PC-3 (cell line): ENCODE results near the gene ZNF254.

Source experiments
- EZH2 ChIP-seq: fragments of 300-600 bp; sonication (generic); IDR thresholded peaks from one replicate; pipeline ENCODE4 v1.6.1; 2017; ENCODE audit warnings: antibody characterized with exemption, mild to moderate bottlenecking, low read length; ENCODE audit not compliant: unreplicated experiment
- TF ChIP-seq, protein P1 (sequence below): fragments of 300-600 bp; sonication (generic); conservative IDR thresholded peaks from 2 replicates; pipeline ENCODE4 v1.5.1; 2017; ENCODE audit warnings: antibody characterized with exemption, low read depth, mild to moderate bottlenecking, low read length

DNA sequence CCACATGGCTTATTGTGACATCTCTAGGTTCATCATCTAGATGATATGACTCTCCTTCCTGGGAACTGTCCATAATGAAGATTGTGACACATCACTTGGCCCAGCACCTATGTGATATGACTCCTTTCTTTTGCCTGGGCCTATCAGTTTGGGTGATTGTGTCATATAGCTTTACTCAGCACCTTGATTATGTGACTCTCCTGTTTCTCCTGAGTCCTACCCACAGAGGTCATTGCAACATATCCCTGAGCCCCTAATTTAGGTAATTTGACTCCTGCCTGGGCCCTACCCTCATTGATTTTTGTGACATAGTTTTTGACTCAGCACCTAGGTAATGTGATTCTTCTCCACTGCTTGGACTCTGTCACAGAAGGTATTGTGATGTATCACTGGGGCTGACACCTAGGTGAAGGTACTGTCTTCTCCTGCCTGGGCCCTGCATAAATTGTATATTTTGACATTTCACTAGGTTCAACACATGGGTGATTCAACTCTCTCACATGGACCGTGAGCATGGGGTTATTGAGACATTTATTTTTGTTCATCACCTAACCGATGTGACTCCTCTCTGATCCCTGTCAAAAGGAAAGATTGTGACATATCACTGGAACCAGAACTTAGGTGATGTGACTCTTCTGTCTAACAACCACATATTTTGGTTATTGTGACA is 26.2 kb upstream of the ZNF254 start:
- TF ChIP-seq, protein P1, sequence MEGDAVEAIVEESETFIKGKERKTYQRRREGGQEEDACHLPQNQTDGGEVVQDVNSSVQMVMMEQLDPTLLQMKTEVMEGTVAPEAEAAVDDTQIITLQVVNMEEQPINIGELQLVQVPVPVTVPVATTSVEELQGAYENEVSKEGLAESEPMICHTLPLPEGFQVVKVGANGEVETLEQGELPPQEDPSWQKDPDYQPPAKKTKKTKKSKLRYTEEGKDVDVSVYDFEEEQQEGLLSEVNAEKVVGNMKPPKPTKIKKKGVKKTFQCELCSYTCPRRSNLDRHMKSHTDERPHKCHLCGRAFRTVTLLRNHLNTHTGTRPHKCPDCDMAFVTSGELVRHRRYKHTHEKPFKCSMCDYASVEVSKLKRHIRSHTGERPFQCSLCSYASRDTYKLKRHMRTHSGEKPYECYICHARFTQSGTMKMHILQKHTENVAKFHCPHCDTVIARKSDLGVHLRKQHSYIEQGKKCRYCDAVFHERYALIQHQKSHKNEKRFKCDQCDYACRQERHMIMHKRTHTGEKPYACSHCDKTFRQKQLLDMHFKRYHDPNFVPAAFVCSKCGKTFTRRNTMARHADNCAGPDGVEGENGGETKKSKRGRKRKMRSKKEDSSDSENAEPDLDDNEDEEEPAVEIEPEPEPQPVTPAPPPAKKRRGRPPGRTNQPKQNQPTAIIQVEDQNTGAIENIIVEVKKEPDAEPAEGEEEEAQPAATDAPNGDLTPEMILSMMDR: no peak
- no peak for TF ChIP-seq EZH2
